Measurements from ENCODE around the gene ETNK2. TPM values are rescaled to one million over a fixed set of nuclear protein-coding genes. Genes with fewer than 3 reads are reported as not detected.
A peak's percentile ranks its signal among the peaks of the same experiment; 100 is the strongest.

ETNK2 gene
- total and polyA plus RNA-seq, 2 of the 13 experiments (the other 11 are each of a cell fraction or from before 2014, with no cell fraction given), result 15.5 to 42.8 TPM

GRCh38 chr1:204145033-204145504 lies 6.8 kb downstream of the ETNK2 start (continued):
- TF ChIP-seq HNRNPK (IDR thresholded peaks at IDR 0.05; ENCODE audit: low read depth, low read length, poor library complexity, severe bottlenecking) (no peak), ZNF552 (CRISPR knock-in tag; IDR thresholded peaks at IDR 0.05; ENCODE audit: borderline replicate concordance) (no peak), ZNF724P (CRISPR knock-in tag; IDR thresholded peaks at IDR 0.05; ENCODE audit: borderline replicate concordance) (no peak), ZBTB3 (CRISPR knock-in tag; IDR thresholded peaks at IDR 0.05; ENCODE audit: borderline replicate concordance, low read depth) (no peak), ARID3A (IDR thresholded peaks at IDR 0.05; ENCODE audit: low read depth, low read length) (peak; percentile 86), ISL2 (CRISPR knock-in tag; IDR thresholded peaks at IDR 0.05) (peak; percentile 49; the same call in 1 of the 2 replicates), NCOA1 (CRISPR knock-in tag; IDR thresholded peaks at IDR 0.05) (peak; percentile 71; the same call in 1 of the 2 replicates), ATF3 (CRISPR knock-in tag; IDR thresholded peaks at IDR 0.05) (peak; percentile 80), HIVEP1 (CRISPR knock-in tag; IDR thresholded peaks at IDR 0.05) (peak; percentile 90; the same call in 1 of the 2 replicates), HOXA7 (CRISPR knock-in tag; IDR thresholded peaks at IDR 0.05) (no peak), KLF6 (CRISPR knock-in tag; IDR thresholded peaks at IDR 0.05) (peak; percentile 63; the same call in 1 of the 2 replicates), ZNF574 (CRISPR knock-in tag; IDR thresholded peaks at IDR 0.05) (peak; percentile 74; the same call in 1 of the 2 replicates), FOXK1 (CRISPR knock-in tag; IDR thresholded peaks at IDR 0.05; ENCODE audit: borderline replicate concordance, low read depth) (peak; percentile 79; the same call in 1 of the 2 replicates), ZNF784 (CRISPR knock-in tag; IDR thresholded peaks at IDR 0.05; ENCODE audit: borderline replicate concordance) (no peak), SALL2 (CRISPR knock-in tag; IDR thresholded peaks at IDR 0.05) (no peak), MBD4 (IDR thresholded peaks at IDR 0.05; ENCODE audit: borderline replicate concordance, low read length) (no peak), SP4 (CRISPR knock-in tag; IDR thresholded peaks at IDR 0.05) (no peak), AHDC1 (CRISPR knock-in tag; IDR thresholded peaks at IDR 0.05; ENCODE audit: borderline replicate concordance) (no peak)
